LNCaP clone FGC (cell line): Measurements from ENCODE around the gene VWA5B1.

ENCODE experiments used
- DNase-seq: peaks from one replicate; pipeline ENCODE4 v3.0.0-alpha.2; 2011; ENCODE audit warnings: low read depth
- H3K4me3 ChIP-seq: 2 replicates; pipeline ENCODE4 v1.5.1; 2011; ENCODE audit warnings: mild to moderate bottlenecking, low read depth, low read length, control low read depth
- CTCF ChIP-seq: IDR thresholded peaks from 2 replicates; pipeline ENCODE4 v1.5.1; 2012; ENCODE audit warnings: mild to moderate bottlenecking; ENCODE audit not compliant: control insufficient read depth, insufficient read depth; ENCODE audit errors: extremely low read depth

The VWA5B1 gene

DNA sequence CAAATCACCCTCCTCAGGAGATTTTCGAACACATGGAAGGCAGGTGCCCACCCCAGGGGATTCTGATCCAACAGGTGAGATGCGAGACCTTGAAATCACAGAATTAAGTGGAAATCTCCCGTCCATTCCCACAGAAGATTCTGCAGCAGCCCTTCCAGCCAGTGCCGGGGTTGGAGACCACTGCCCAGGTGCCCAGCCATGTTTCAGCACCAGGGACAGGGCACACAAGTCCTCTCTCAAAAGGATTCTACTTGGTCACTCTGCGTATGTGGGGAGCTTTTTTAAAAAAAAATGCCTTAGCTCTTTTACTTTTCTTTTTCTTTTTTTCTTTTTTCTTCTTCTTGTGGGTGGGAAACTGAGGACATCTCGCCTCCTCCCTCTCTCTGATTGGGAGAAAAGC is 80.7 kb downstream of the VWA5B1 start:
- H3K4me3 ChIP-seq, result no peak overlapping the region
- TF ChIP-seq CTCF, result no peak
- no peak for DNase-seq

DNA sequence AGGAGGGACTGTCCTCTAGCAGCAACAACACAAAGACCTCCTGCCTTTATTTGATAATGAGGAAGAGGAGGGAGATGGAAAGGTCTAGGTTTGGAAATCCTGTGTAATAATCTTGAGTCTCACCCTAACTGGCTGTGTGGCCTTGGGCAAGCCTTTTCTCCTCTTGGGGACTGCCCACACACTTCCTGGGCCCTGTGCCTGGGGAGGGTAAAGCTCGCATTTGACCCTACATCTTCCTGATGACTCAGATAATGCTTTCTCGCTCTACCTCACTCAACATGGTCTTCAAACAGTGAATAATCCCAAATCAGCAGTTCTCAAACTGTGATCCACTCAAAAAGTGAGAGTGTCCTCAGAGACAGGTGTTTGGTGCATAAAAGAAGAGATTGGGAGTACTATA is 81.2 kb downstream of the VWA5B1 start:
- TF ChIP-seq CTCF, result no peak
- no peak for DNase-seq
- H3K4me3 ChIP-seq, result no peak overlapping the region

- no peak for DNase-seq
- TF ChIP-seq CTCF, result no peak
- H3K4me3 ChIP-seq, result no peak overlapping the region
Measured at GRCh38 chr1:20372676-20373075, 82.0 kb downstream of the VWA5B1 start.

GRCh38 chr1:20373286-20373685 is 82.6 kb downstream of the VWA5B1 start:
- no peak overlapping the region for H3K4me3 ChIP-seq
- DNase-seq, result no peak
- no peak for TF ChIP-seq CTCF

GRCh38 chr1:20373764-20374163 is 83.1 kb downstream of the VWA5B1 start:
- no peak overlapping the region for H3K4me3 ChIP-seq
- no peak for DNase-seq
- TF ChIP-seq CTCF, result no peak

DNA sequence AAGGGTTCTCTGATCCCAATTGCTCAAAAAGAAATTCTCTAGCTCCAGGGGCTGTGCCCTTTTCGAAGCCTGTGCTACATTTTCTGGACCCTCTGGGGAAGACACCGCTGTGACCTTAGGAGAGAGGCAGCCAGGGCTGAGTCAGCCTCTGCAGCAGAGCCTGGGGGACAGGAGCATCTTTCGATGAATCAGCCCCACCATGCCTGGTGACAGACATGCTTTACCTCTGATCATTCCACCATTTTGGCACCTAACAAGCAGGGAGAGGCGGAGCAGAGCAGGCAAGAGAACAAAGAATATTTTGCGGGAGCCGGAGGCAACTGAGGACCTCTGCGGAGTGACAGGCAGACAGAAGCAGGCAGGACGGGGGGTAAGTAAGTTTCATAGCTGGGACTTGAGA is 84.9 kb downstream of the VWA5B1 start:
- no peak overlapping the region for H3K4me3 ChIP-seq
- DNase-seq, result no peak
- TF ChIP-seq CTCF, result no peak

GRCh38 chr1:20376171-20376570 is 85.5 kb downstream of the VWA5B1 start:
- H3K4me3 ChIP-seq, result no peak overlapping the region
- no peak for TF ChIP-seq CTCF
- no peak for DNase-seq
